IPS DF 6.9 (cell line): ENCODE measurements around the gene CALHM5.

Experiments used
- DNase-seq: peaks from one replicate; pipeline ENCODE4 v3.0.0-alpha.2; 2013; ENCODE audit warnings: low read depth, low spot score
- H3K27ac ChIP-seq: one replicate; pipeline ENCODE4 v1.5.1; 2013; ENCODE audit warnings: low read length, control low read depth
- H3K27me3 ChIP-seq: 2 replicates; pipeline ENCODE4 v1.6.1; 2013; ENCODE audit warnings: mild to moderate bottlenecking, low read length; ENCODE audit not compliant: control insufficient read depth, insufficient read depth
- H3K36me3 ChIP-seq: 2 replicates; pipeline ENCODE4 v1.6.1; 2013; ENCODE audit warnings: low read length; ENCODE audit not compliant: control insufficient read depth, insufficient read depth
- H3K4me1 ChIP-seq: 2 replicates; pipeline ENCODE4 v1.6.1; 2013; ENCODE audit warnings: low read length; ENCODE audit not compliant: control insufficient read depth, insufficient read depth
- H3K4me3 ChIP-seq: 2 replicates; pipeline ENCODE4 v1.5.1; 2013; ENCODE audit warnings: mild to moderate bottlenecking, low read length
- H3K9me3 ChIP-seq: 2 replicates; pipeline ENCODE4 v1.6.1; 2013; ENCODE audit warnings: low read length, inconsistent platforms; ENCODE audit not compliant: control insufficient read depth, insufficient read depth
- WGBS: extraction: QIAGEN DNeasy Blood & Tissue Kit; methylation state at CpG from one replicate; pipeline ENCODE4 v1.1.7; 2013; ENCODE audit warnings: mixed read lengths, missing lambda C conversion rate; ENCODE audit not compliant: insufficient read length, insufficient coverage; 5-methylcytosine and 5-hydroxymethylcytosine counted together

CALHM5 gene

GRCh38 chr6:116508527-116508926 lies 2.9 kb upstream of the CALHM5 start:
- Histone ChIP-seq H3K36me3 (no peaks in the 10 kb centered on the region), H3K27ac (no peak overlapping the region), H3K4me1 (peaks cover 2% of the 10 kb centered on the region; the same call in 1 of the 2 replicates), H3K4me3 (no peak overlapping the region), H3K27me3 (no peaks in the 10 kb centered on the region), H3K9me3 (no peaks in the 10 kb centered on the region)
- DNase-seq: no peak

DNA sequence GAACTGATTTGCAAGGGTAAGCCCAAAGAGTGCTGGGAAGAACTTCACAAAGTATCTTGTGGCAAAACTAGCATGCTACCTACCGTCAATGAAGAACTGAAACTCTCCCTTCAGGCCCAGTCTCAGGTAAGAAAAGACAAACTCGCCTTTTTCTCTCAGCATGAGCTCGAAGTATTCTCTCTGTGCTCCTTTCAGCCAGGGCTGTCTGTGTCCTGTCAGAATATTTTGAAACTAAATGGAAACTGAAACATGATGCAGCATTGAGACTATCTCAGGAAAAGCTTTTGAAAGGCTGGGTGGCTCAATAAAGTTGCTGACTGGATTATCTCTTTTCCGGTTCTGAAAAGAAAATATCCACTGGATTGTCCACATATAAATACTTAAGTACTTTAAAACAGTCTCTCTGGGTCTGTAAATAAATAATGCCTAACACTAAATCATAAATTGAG lies 696 bp downstream of the CALHM5 start:
- Histone ChIP-seq H3K9me3 (no peaks in the 10 kb centered on the region), H3K27ac (no peak overlapping the region), H3K4me1 (peaks cover 7% of the 10 kb centered on the region), H3K4me3 (no peak overlapping the region), H3K36me3 (no peaks in the 10 kb centered on the region), H3K27me3 (no peaks in the 10 kb centered on the region)
- no peak for DNase-seq
- no CpG with 5 or more reads among the region's 4 CpGs for WGBS

GRCh38 chr6:116512734-116513133 lies 1.3 kb downstream of the CALHM5 start:
- Histone ChIP-seq H3K4me1 (peaks cover 7% of the 10 kb centered on the region), H3K9me3 (no peaks in the 10 kb centered on the region), H3K4me3 (no peak overlapping the region), H3K27ac (no peak overlapping the region), H3K36me3 (no peaks in the 10 kb centered on the region), H3K27me3 (no peaks in the 10 kb centered on the region)
- no peak for DNase-seq

DNA sequence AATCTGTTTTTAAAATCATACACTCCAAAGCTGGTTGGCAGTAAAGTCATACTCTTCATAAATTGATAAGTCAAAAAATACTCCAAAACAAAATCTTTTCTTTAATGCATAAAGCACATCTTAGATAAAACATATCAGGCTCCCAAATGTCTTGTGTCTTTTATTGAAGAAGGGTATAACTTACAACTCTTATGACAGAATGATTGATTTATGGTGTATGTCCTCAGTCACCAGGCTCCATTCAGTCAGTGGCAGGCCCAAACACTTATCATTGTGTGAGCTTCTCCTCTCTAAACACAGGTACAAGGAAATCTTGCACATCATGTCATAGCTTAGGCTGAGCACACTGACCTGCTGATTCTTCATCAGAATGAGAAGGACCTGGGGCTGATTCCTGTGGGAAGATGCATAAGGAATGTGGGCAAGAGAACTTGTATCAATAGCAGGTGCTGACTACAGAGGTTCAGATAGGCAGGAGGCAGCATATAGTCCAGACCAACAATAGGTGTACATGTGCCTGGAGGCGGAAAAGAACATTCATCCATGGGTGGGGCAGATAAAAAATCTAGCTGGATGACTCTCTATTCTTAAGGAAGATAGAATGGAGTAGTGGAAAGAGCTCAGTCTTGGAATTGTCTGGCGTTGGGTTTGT lies 1.9 kb downstream of the CALHM5 start:
- H3K36me3 ChIP-seq: no peaks in the 10 kb centered on the region
- H3K9me3 ChIP-seq: no peaks in the 10 kb centered on the region
- no peak overlapping the region for H3K27ac ChIP-seq
- H3K27me3 ChIP-seq: no peaks in the 10 kb centered on the region
- DNase-seq: no peak
- H3K4me1 ChIP-seq: peaks cover 7% of the 10 kb centered on the region
- H3K4me3 ChIP-seq: no peak overlapping the region
- no CpG with 5 or more reads among the region's 2 CpGs for WGBS

DNA sequence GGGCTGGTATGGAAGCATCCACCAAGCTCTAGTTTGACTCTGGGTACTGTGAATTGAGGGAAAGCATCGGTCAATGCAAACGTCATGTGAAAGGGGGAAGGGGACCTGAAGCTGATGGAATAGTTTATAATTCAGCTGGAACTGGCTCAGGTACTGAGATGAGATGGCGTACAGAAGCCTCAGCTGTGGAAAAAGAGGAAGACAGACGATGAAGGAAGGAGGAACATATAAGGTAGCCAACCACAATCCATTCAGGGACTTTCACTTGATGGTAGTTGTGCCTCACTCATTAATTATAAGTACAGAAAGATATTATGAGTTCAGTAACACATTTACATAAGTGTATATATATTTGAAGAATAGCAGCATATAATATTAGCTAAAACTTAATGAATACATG lies 2.7 kb downstream of the CALHM5 start:
- Histone ChIP-seq H3K27ac (no peak overlapping the region), H3K9me3 (no peaks in the 10 kb centered on the region), H3K36me3 (no peaks in the 10 kb centered on the region), H3K4me1 (peaks cover 7% of the 10 kb centered on the region), H3K4me3 (no peak overlapping the region), H3K27me3 (no peaks in the 10 kb centered on the region)
- DNase-seq: no peak
- WGBS: no CpG with 5 or more reads among the region's 4 CpGs

GRCh38 chr6:116515141-116515540 lies 3.7 kb downstream of the CALHM5 start:
- H3K4me1 ChIP-seq: peaks cover 7% of the 10 kb centered on the region
- H3K9me3 ChIP-seq: no peaks in the 10 kb centered on the region
- H3K27me3 ChIP-seq: no peaks in the 10 kb centered on the region
- no peaks in the 10 kb centered on the region for H3K36me3 ChIP-seq
- no peak for DNase-seq
- H3K4me3 ChIP-seq: no peak overlapping the region
- H3K27ac ChIP-seq: no peak overlapping the region

- DNase-seq: no peak
- H3K4me1 ChIP-seq: peaks cover 5% of the 10 kb centered on the region
- H3K27me3 ChIP-seq: no peaks in the 10 kb centered on the region
- WGBS: no CpG with 5 or more reads among the region's 4 CpGs
- no peaks in the 10 kb centered on the region for H3K9me3 ChIP-seq
- H3K27ac ChIP-seq: no peak overlapping the region
- H3K4me3 ChIP-seq: no peak overlapping the region
- H3K36me3 ChIP-seq: no peaks in the 10 kb centered on the region
Observed at GRCh38 chr6:116518621-116519368, 7.4 kb downstream of the CALHM5 start.

- Histone ChIP-seq H3K36me3 (no peaks in the 10 kb centered on the region), H3K4me3 (no peak overlapping the region), H3K4me1 (no peaks in the 10 kb centered on the region), H3K27me3 (no peaks in the 10 kb centered on the region), H3K9me3 (no peaks in the 10 kb centered on the region), H3K27ac (no peak overlapping the region)
- no peak for DNase-seq
- WGBS: no CpG with 5 or more reads among the region's 2 CpGs
Observed at GRCh38 chr6:116522896-116523295, 11.5 kb downstream of the CALHM5 start.

DNA sequence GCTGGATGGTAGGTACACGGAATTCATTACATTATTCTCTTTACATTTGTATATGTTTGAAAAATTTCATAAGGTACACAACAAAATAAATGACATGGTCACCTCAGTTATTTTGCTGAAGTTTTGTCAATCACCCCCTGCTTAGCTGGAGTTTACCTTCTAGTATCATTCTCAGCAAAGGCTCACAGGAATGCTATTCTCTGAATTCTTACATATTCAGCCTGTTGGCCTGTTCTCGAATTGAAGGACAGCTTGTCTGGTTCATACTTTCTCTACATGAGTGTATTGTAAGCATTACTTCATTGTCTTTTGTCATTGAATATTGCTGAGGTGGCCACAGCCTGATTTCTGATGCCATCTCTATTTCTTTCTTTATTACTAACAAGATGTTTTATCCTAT lies 12.8 kb downstream of the CALHM5 start:
- Histone ChIP-seq H3K27me3 (no peaks in the 10 kb centered on the region), H3K4me1 (0 out of 2 replicates have a peak, but pooled peaks cover 1% of the 10 kb centered on the region), H3K36me3 (no peaks in the 10 kb centered on the region), H3K27ac (no peak overlapping the region), H3K4me3 (no peak overlapping the region), H3K9me3 (no peaks in the 10 kb centered on the region)
- WGBS: no CpG with 5 or more reads among the region's 2 CpGs
- no peak for DNase-seq

GRCh38 chr6:116528133-116528532 lies 16.7 kb downstream of the CALHM5 start:
- no peak overlapping the region for H3K27ac ChIP-seq
- no peak overlapping the region for H3K4me3 ChIP-seq
- no peak for DNase-seq
- WGBS: no CpG with 5 or more reads among the region's 1 CpG
- 0 out of 2 replicates have a peak, but pooled peaks cover 1% of the 10 kb centered on the region for H3K4me1 ChIP-seq
- no peaks in the 10 kb centered on the region for H3K36me3 ChIP-seq
- H3K27me3 ChIP-seq: no peaks in the 10 kb centered on the region
- no peaks in the 10 kb centered on the region for H3K9me3 ChIP-seq

GRCh38 chr6:116528780-116529179 lies 17.3 kb downstream of the CALHM5 start:
- Histone ChIP-seq H3K27me3 (no peaks in the 10 kb centered on the region), H3K36me3 (no peaks in the 10 kb centered on the region), H3K9me3 (no peaks in the 10 kb centered on the region), H3K4me1 (peaks cover 1% of the 10 kb centered on the region; the same call in 1 of the 2 replicates), H3K27ac (no peak overlapping the region), H3K4me3 (no peak overlapping the region)
- DNase-seq: no peak
- WGBS: no CpG with 5 or more reads among the region's 3 CpGs
